GM12875 (cell line): ENCODE results near the gene TREX2.

Source experiments
- H3K4me3 ChIP-seq: one replicate; pipeline ENCODE4 v1.5.1; 2011; ENCODE audit warnings: low read depth, low read length, control low read depth
- CTCF ChIP-seq: IDR thresholded peaks from 2 replicates; pipeline ENCODE4 v1.5.1; 2011; ENCODE audit warnings: low read depth, mild to moderate bottlenecking, control low read depth, inconsistent platforms, low read length, moderate library complexity, borderline replicate concordance; ENCODE audit not compliant: insufficient read depth

Gene TREX2, protein sequence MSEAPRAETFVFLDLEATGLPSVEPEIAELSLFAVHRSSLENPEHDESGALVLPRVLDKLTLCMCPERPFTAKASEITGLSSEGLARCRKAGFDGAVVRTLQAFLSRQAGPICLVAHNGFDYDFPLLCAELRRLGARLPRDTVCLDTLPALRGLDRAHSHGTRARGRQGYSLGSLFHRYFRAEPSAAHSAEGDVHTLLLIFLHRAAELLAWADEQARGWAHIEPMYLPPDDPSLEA

DNA sequence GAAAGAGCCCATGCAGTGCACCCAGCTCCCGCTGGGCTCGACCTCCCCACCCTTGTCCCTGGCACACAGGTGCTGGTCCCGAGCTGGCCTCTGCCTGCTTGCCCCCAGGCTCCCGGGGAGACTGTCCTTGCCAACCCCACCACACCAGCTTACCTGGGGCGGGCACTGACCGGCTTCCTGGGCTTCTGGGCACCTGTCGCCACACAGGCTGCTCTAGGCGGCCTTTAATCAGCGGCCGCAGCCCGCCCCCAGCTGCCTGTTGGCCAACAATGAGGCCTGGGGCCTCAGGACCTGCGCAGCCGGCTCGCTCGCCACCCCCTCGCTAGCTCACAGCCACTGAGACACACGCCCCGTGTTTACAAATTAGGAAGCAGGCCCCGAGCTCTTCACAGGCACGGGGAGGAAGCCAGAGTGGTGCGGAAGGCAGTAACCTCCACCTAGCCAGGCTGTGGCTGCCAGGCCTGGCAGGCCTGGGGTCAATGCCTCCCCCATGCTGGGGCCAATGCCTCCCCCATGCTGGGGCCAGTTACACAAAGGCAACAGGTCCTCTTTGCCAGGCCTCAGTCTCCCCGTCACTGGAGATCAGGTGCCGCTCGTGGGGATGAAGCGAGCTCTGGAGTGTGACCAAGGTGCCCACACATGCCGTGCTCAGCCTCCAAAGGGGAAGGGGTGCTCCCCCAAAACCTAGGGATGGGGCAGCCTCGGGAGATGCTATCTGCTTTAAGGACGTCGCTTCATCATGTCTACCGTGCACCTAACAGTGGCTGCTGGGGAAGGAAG, at the start of gene TREX2:
TREX2 (minus strand) TSS at position 201 of the 780 bp plus-strand sequence. CDS start 626 bp downstream, outside the sequence.
- no peak for TF ChIP-seq CTCF
- H3K4me3 ChIP-seq, result no peak within 1 kb of the TSS

DNA sequence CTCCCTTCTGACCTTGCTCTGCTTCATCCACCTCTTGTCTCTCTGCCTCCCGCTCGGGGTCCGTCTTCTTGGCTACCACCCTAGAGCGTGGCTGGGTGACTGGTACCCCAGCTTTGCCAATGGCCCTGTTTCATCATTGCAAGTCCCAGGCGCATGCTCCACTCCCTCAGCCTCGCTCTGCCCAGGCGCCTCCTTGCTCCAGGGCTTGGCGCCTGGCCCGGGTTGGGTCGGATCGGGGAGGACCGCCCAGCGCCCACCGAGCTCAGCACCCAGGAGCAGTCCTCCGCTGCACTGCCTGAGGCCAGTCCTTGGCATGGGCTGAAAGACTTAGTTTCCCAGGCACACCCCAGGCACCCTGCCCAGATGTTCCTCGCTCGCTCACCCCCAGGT, 49.5 kb upstream of the TREX2 start:
- H3K4me3 ChIP-seq, result no peak overlapping the region
- TF ChIP-seq CTCF, result no peak

GRCh38 chrX:153494541-153495361, 48.9 kb upstream of the TREX2 start, which contains the start of gene BGN:
BGN (plus strand) TSS chrX:153494980; CDS start chrX:153504632, 9,652 bp downstream.
- no peak for TF ChIP-seq CTCF

GRCh38 chrX:153494061-153494460, 48.2 kb upstream of the TREX2 start:
- TF ChIP-seq CTCF, result no peak
- H3K4me3 ChIP-seq, result no peak overlapping the region

More at GRCh38 chrX:153494541-153495361, 48.9 kb upstream of the TREX2 start, which contains the start of gene BGN:
- no peak within 1 kb of the TSS for H3K4me3 ChIP-seq

DNA sequence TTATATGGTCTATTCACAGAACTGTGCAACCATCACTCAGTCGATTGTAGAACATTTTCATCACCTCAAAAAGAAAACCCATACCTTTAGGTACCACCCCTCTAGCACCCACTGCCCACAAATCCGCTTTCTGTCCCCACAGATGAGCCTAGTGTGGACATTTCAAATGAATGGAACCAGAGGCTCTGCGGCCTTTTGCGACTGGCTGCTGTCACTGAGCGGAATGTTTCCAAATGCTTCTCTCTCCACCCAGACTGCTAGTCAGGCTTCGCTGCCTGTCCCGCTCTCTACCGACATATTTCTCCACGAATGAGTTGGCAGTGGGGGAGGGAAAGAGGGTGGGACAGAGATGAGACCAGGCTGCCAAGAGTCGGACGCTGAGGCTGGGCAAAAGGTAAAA, 47.2 kb upstream of the TREX2 start:
- no peak for TF ChIP-seq CTCF
- no peak overlapping the region for H3K4me3 ChIP-seq

DNA sequence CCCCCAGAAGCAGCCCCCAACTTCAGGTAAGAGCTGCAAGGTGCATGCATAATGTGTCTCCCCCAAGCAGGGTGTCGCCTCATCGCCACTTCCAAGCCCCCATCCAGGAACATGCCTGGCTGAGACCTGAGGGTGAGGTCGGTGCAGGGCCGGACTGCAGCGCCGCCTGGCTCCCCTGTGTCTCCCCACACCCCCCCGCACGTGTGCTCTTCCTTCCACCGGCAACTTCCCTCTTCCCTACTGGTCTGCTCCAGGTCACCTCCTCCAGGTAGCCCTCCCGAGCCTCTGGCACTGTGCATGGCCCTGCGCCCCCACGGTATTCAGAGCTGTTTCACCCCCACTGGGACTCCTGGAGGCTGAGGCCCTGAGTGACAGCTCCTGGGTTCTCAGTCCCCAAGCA, 46.7 kb upstream of the TREX2 start:
- H3K4me3 ChIP-seq, result no peak overlapping the region
- TF ChIP-seq CTCF, result no peak

DNA sequence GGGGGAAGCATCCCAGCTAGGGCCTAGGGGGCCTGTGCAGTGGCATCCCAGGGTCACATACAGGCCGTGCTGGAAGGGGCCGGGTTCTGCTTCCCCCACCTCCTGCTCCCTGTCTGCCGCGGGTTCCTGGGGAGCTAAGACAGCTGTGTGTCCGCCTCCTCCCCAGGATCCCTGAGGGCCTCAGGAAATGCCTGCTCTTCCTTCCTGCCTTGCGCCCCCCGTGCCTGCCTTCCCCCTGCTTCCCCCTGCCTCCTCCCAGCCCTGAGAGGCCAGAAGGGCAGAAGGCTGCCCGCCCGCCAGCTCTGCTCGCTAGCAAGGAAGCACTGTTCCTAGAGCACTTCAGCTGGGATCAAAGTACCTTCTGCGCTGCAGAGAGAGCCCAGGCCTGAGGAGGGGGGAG, 46.1 kb upstream of the TREX2 start:
- no peak overlapping the region for H3K4me3 ChIP-seq
- TF ChIP-seq CTCF, result no peak
